T-cell (primary cell): ENCODE results near the gene VCL. TPM values are rescaled to one million over a fixed set of nuclear protein-coding genes. Genes with fewer than 3 reads are reported as not detected.
"Not testable (repeated sequence)": the region's sequence is repeated elsewhere in the genome, so short reads cannot be mapped to it uniquely, and the experiment has no call there.

Experiments used
- ATAC-seq, 4 experiments: fragments of 200-7000 bp in 3 of 4; fragments of 150-1000 bp in 1 of 4; cut with Tn5 transposase; replicated peaks in 1 of 4; 1 replicate in 3 of 4; 2 replicates in 1 of 4; pipeline ENCODE4 v1.10.0; 2021; ENCODE audit warnings: moderate library complexity in 3 of 4, mild to moderate bottlenecking in 2 of 4, moderate number of reproducible peaks in 1 of 4
- CTCF ChIA-PET, 2 donors: fragments of 300-600 bp; sonication (Branson Sonifier 250); formaldehyde crosslinking; loops; one replicate each; lab custom pipeline; 2022; ENCODE audit warnings: antibody characterized with exemption in 2 of 2; lab: Charles Lee
- POLR2A ChIA-PET, 2 donors: fragments of 300-600 bp; sonication (Branson Sonifier 250); formaldehyde crosslinking; loops; one replicate each; lab custom pipeline; 2022; ENCODE audit warnings: antibody characterized with exemption in 2 of 2; lab: Charles Lee
- DNase-seq, 35 experiments: peaks; one replicate each; pipeline versions ENCODE4 v3.0.0 to v3.0.0-alpha.2; 2013 to 2023
- H3K27ac ChIP-seq: one replicate; pipeline ENCODE4 v1.5.1; 2013; ENCODE audit warnings: low read length
- H3K27me3 ChIP-seq, 2 experiments: replicated peaks in 1 of 2; 1 replicate in 1 of 2; 2 replicates in 1 of 2; pipeline versions ENCODE4 v1.6.1 to v1.7.0; 2013; ENCODE audit warnings: low read length in 1 of 2, mixed read lengths in 1 of 2; ENCODE audit not compliant: control insufficient read depth in 2 of 2, insufficient read depth in 2 of 2; ENCODE audit errors: extremely low read depth in 1 of 2
- H3K36me3 ChIP-seq, 2 donors: 1 replicate in 1 of 2; 2 replicates in 1 of 2; pipeline versions ENCODE4 v1.6.1 to v1.7.0; 2013; ENCODE audit warnings: low read length in 1 of 2; ENCODE audit not compliant: control insufficient read depth in 2 of 2, insufficient read depth in 1 of 2; ENCODE audit errors: extremely low read depth in 1 of 2
- H3K4me1 ChIP-seq, 2 experiments: 1 replicate in 1 of 2; 2 replicates in 1 of 2; pipeline versions ENCODE4 v1.6.1 to v1.7.0; 2013; ENCODE audit warnings: low read length in 2 of 2, mixed read lengths in 1 of 2; ENCODE audit not compliant: insufficient read depth in 2 of 2, control insufficient read depth in 1 of 2; ENCODE audit errors: extremely low read depth in 1 of 2
- H3K4me3 ChIP-seq, 2 donors: 1 replicate in 1 of 2; 2 replicates in 1 of 2; pipeline versions ENCODE4 v1.5.1 to v1.7.0; 2013; ENCODE audit warnings: mild to moderate bottlenecking in 2 of 2, low read length in 1 of 2, moderate library complexity in 1 of 2; ENCODE audit not compliant: control insufficient read depth in 1 of 2; ENCODE audit errors: extremely low read depth in 1 of 2
- H3K9me3 ChIP-seq: 2 replicates; pipeline ENCODE4 v1.7.0; 2013
- H3K27ac Mint-ChIP-seq, 2 donors: one replicate each; pipeline ENCODE4 v1.8.0; 2020 to 2021; ENCODE audit warnings: mild to moderate bottlenecking in 2 of 2, mixed read lengths in 2 of 2
- H3K27me3 Mint-ChIP-seq, 2 donors: one replicate each; pipeline ENCODE4 v1.8.0; 2021 to 2022; ENCODE audit warnings: mixed read lengths in 2 of 2
- H3K36me3 Mint-ChIP-seq: one replicate; pipeline ENCODE4 v1.8.0; 2021; ENCODE audit warnings: mixed read lengths
- H3K4me1 Mint-ChIP-seq, 3 donors: one replicate each; pipeline ENCODE4 v1.8.0; 2020 to 2022; ENCODE audit warnings: mixed read lengths in 3 of 3, mild to moderate bottlenecking in 1 of 3
- H3K4me3 Mint-ChIP-seq, 3 donors: one replicate each; pipeline ENCODE4 v1.8.0; 2020 to 2022; ENCODE audit warnings: mild to moderate bottlenecking in 3 of 3, mixed read lengths in 3 of 3, moderate library complexity in 3 of 3
- H3K9me3 Mint-ChIP-seq, 3 donors: one replicate each; pipeline ENCODE4 v1.8.0; 2020 to 2022; ENCODE audit warnings: mixed read lengths in 3 of 3
- WGBS: methylation state at CpG from one replicate; pipeline ENCODE4 v1.1.5; 2013; ENCODE audit warnings: missing lambda C conversion rate; ENCODE audit not compliant: insufficient coverage; 5-methylcytosine and 5-hydroxymethylcytosine counted together
- total RNA-seq, 35 experiments: library from RNA in 6 of 35; stranded (reverse) in 6 of 35; fragments of 120-200 nt in 1 of 35; gene quantifications; one replicate each; pipeline versions ENCODE4 v1.2.1 to v1.2.4 and lab custom pipeline; 2013 to 2026

VCL gene
- total RNA-seq, 5 donors from 2014 or later (not counting 1 experiment from before 2014, with no cell fraction given) = 22.6 to 48.7 (median 27.0) TPM

- H3K27me3 ChIP-seq, H3K9me3 Mint-ChIP-seq, H3K4me3 Mint-ChIP-seq, H3K9me3 ChIP-seq, H3K27me3 Mint-ChIP-seq, ATAC-seq, CTCF ChIA-PET, H3K27ac Mint-ChIP-seq, DNase-seq, H3K27ac ChIP-seq, H3K4me3 ChIP-seq: not testable (repeated sequence)
- Mint-ChIP-seq H3K36me3 (peaks cover 13% of the 10 kb centered on the region), H3K4me1 (peaks cover 42 to 43% (median 43%) of the 10 kb centered on the region in 3 donors)
- WGBS = 100% methylated on average over 1 of the region's 10 CpGs
- Histone ChIP-seq H3K36me3 (peaks cover 0 to 16% of the 10 kb centered on the region in 2 donors), H3K4me1 (peaks cover 10 to 23% of the 10 kb centered on the region in 2 experiments)
- POLR2A ChIA-PET = interaction anchor here in 1 of 2 donors (0.6 to 0.7 kb wide), 2 partner anchors 83 to 240 kb away, joined by 4 to 5 read pairs; no protein-coding TSS in a partner anchor
These were observed 149.1 kb downstream of the VCL start for GRCh38 chr10:74146980-74147379.

DNA sequence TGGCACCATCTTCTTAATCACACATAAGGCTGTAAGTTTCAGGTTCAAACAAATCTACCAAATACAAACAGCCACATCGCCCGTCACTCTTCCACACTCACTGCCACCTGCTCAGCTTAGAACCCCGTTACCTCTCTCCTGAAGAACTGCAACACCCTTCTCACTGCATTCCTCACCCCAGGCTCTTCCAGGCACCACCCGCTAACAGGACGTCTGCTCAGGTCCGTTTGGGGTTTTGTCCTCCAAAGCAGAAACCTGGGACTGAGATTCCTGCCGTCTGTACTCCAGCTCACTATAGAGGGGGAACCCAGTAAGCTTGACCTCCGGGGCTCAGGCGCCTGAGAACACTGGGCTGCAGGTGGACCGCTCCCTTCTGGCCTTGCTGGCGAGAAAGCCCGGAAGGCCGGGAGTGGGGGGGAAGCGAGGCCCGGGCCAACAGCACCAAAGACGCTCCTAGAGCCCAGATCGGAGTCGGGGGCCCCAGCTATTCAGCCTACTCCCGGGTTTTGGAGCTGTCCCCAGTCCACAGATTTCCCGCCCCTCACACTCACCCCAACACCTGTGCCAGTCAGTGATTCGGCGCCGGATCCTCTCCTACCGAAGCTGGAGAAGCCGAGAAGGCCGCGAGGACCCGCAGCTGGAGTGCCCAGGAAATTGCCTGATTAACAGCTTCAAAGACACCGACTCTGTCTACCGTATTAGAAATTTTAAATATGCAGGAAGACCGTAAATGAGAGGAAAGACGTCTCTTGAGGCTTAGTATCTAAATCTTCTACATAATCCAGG, 152.5 kb downstream of the VCL start, which contains the start of gene AP3M1:
TSS of gene AP3M1 (minus strand) at position 625 of the 786 bp plus-strand sequence. CDS start 12,449 bp downstream, outside the sequence.
- WGBS = 0% methylated on average over 13 of the region's 32 CpGs
- H3K4me3 Mint-ChIP-seq = no peak within 1 kb of the TSS
- ChIA-PET POLR2A (interaction anchor here in 1 of 2 donors (0.7 to 1.4 kb wide), 5 partner anchors 26 to 676 kb away, joined by 3 to 8 read pairs (median 3); partner anchors contain the start of gene KAT6B), CTCF (interaction anchor here (0.7 to 2.9 kb wide), 9 partner anchors 26 to 317 kb away, joined by 3 to 9 read pairs (median 4); no protein-coding TSS in a partner anchor)
- peak within 1 kb of the TSS in 1 of 2 donors; percentile 82 for H3K27ac Mint-ChIP-seq
- Histone ChIP-seq H3K36me3 (peaks cover 0 to 13% of the 10 kb centered on the region in 2 donors), H3K27ac (peak within 1 kb of the TSS; percentile 88), H3K27me3 (no peaks in the 10 kb centered on the region), H3K4me3 (peak within 1 kb of the TSS; percentile 91 to 94), H3K9me3 (no peaks in the 10 kb centered on the region), H3K4me1 (peaks cover 14 to 26% of the 10 kb centered on the region in 2 experiments)
- DNase-seq (peak in 31 of 35 experiments; percentile 60 to 86 (median 77)), ATAC-seq (peak; percentile 66 to 73 (median 68))
- H3K36me3 Mint-ChIP-seq = peaks cover 13% of the 10 kb centered on the region
- peaks cover 51 to 59% (median 58%) of the 10 kb centered on the region in 3 donors for H3K4me1 Mint-ChIP-seq
- no peaks in the 10 kb centered on the region for H3K27me3 Mint-ChIP-seq
- H3K9me3 Mint-ChIP-seq = no peaks in the 10 kb centered on the region

- Histone ChIP-seq H3K27me3 (no peaks in the 10 kb centered on the region), H3K27ac (peak within 1 kb of the TSS; percentile 88), H3K4me3 (peak within 1 kb of the TSS; percentile 91 to 94), H3K9me3 (no peaks in the 10 kb centered on the region), H3K36me3 (peaks cover 0 to 7% of the 10 kb centered on the region in 2 donors), H3K4me1 (peaks cover 13 to 26% of the 10 kb centered on the region in 2 experiments)
- DNase-seq (peak; percentile 98 to 100 (median 100)), ATAC-seq (peak; percentile 93 to 98 (median 96))
- H3K9me3 Mint-ChIP-seq = no peaks in the 10 kb centered on the region
- H3K36me3 Mint-ChIP-seq = peaks cover 9% of the 10 kb centered on the region
- peaks cover 45 to 56% (median 55%) of the 10 kb centered on the region in 3 donors for H3K4me1 Mint-ChIP-seq
- peak within 1 kb of the TSS in 1 of 2 donors; percentile 82 for H3K27ac Mint-ChIP-seq
- under 1% methylated on average over 54 of the region's 57 CpGs for WGBS
- ChIA-PET POLR2A (interaction anchor here in 1 of 2 donors (0.7 to 1.4 kb wide), 6 partner anchors 25 to 675 kb away, joined by 3 to 8 read pairs (median 3); partner anchors contain the start of gene KAT6B), CTCF (interaction anchor here (0.6 to 2.9 kb wide), 8 partner anchors 25 to 1085 kb away, joined by 3 to 9 read pairs (median 4); partner anchors contain the start of gene COMTD1 (in 1 of the 2))
- no peak within 1 kb of the TSS for H3K4me3 Mint-ChIP-seq
- no peaks in the 10 kb centered on the region for H3K27me3 Mint-ChIP-seq
These were observed 153.3 kb downstream of the VCL start, which contains the start of gene ADK for GRCh38 chr10:74150990-74151878. Gene ADK, plus strand, starts transcription at chr10:74151221. Its CDS starts 58 bp downstream, at chr10:74151279.

DNA sequence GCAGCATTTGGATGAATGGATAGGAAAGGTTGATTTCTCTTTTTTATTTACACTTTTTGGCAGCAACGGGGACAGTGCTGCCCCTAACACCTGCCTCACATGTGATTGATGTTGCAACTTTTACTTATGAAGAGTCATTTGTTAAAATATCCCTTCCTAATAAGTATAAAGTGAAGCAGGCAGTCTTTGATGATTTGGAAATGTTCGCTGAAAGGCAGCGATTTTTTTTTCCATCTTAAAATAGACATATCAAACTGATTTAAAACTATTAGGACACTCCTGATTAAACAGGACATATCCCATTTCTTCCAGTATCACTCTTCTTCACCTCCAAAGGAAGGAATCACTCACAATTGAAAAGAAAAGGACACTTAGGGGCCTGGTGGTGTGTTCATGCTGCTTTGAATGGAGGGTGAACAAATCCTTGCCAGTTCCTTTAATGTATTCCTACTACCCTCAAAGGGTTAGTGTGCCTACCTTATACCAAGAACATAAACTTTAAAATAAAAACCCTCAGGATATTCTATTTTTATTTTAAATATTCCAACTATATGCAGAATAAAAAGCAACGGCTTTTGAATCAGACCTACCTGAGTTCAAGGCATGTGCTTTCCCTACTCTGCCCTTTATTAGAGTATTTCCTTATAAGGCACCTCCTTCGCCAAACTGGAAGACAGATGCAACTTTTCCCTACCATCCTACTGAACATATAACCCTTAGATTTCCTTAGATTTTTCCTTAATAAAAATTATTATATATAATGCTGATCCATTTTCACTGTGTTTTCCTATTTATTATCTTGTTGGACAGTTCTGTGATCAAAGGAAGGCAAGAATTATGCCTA, 154.2 kb downstream of the VCL start:
- no peaks in the 10 kb centered on the region for H3K27me3 Mint-ChIP-seq

GRCh38 chr10:74153123-74153522, 155.2 kb downstream of the VCL start:
- ChIA-PET CTCF (no interaction called here), POLR2A (interaction anchor here in 1 of 2 donors (0.7 kb wide), 1 partner anchor 50 kb away, joined by 3 read pairs; no protein-coding TSS in a partner anchor)
- H3K36me3 Mint-ChIP-seq = peaks cover 1% of the 10 kb centered on the region
- peaks cover 0 to 1% of the 10 kb centered on the region in 2 donors for H3K36me3 ChIP-seq
- H3K27ac Mint-ChIP-seq = no peak overlapping the region
- H3K4me1 Mint-ChIP-seq = peaks cover 40 to 48% (median 47%) of the 10 kb centered on the region in 3 donors
- no peak overlapping the region for H3K27ac ChIP-seq
- ATAC-seq (no peak), DNase-seq (no peak)
- H3K9me3 ChIP-seq = no peaks in the 10 kb centered on the region
- no peaks in the 10 kb centered on the region for H3K27me3 Mint-ChIP-seq
- peaks cover 11 to 21% of the 10 kb centered on the region in 2 experiments for H3K4me1 ChIP-seq
- no peak overlapping the region for H3K4me3 ChIP-seq
- no peaks in the 10 kb centered on the region for H3K9me3 Mint-ChIP-seq
- H3K4me3 Mint-ChIP-seq = no peak overlapping the region
- WGBS = no CpG with 5 or more reads among the region's 4 CpGs
- H3K27me3 ChIP-seq = no peaks in the 10 kb centered on the region

More for the DNA sequence above, 154.2 kb downstream of the VCL start:
- H3K27ac ChIP-seq = no peak overlapping the region
- Mint-ChIP-seq H3K4me1 (peaks cover 47 to 56% (median 55%) of the 10 kb centered on the region in 3 donors), H3K4me3 (no peak overlapping the region), H3K9me3 (no peaks in the 10 kb centered on the region), H3K27ac (peak overlapping the region in 1 of 2 donors; percentile 82), H3K36me3 (peaks cover 4% of the 10 kb centered on the region)
- H3K4me3 ChIP-seq = peak overlapping the region; percentile 91 to 94
- H3K9me3 ChIP-seq = no peaks in the 10 kb centered on the region
- ChIA-PET CTCF (interaction anchor here in 1 of 2 donors (1.3 to 1.6 kb wide), 3 partner anchors 24 to 82 kb away, joined by 4 to 8 read pairs (median 5); no protein-coding TSS in a partner anchor), POLR2A (interaction anchor here in 1 of 2 donors (0.8 kb wide), 1 partner anchor 82 kb away, joined by 3 read pairs; no protein-coding TSS in a partner anchor)
- H3K36me3 ChIP-seq = peaks cover 0 to 4% of the 10 kb centered on the region in 2 donors
- no peak for ATAC-seq
- no CpG with 5 or more reads among the region's 5 CpGs for WGBS
- H3K4me1 ChIP-seq = peaks cover 11 to 21% of the 10 kb centered on the region in 2 experiments
- no peak for DNase-seq
- H3K27me3 ChIP-seq = no peaks in the 10 kb centered on the region
